Measurements from ENCODE around the gene PGC.

The PGC gene

GRCh38 chr6:41746107-41746506, 1.1 kb downstream of the PGC start:
- no peak for DNase-seq (ENCODE audit: low read depth, low spot score)

DNA sequence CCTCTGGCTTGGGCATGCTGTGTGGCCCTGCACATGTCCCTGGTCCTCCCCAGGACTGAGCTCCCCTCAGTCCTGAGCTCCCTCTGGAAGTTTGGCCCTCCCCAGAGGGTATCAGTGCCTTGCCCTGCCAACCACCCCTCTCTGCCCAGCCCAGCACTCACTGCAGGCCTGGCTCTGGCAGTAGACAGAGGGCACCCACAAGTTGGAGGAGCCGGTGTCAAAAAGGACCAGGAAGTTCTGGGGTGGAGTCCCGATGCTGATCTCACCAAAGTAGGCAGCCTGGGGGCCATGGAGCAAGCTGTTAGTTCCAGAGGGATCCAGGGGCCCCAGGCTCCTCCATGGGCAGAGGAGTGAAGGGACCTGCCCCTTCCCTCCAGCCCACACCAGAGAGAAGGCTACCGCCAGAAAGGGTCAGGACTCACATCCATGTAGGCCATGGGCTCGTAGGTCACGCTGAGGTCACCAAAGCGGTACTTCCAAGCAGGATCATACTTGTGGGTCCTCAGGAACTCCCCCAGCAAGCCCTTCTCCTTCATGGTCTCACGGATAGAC, 2.9 kb downstream of the PGC start:
- DNase-seq (ENCODE audit: low read depth, low spot score), result no peak

DNA sequence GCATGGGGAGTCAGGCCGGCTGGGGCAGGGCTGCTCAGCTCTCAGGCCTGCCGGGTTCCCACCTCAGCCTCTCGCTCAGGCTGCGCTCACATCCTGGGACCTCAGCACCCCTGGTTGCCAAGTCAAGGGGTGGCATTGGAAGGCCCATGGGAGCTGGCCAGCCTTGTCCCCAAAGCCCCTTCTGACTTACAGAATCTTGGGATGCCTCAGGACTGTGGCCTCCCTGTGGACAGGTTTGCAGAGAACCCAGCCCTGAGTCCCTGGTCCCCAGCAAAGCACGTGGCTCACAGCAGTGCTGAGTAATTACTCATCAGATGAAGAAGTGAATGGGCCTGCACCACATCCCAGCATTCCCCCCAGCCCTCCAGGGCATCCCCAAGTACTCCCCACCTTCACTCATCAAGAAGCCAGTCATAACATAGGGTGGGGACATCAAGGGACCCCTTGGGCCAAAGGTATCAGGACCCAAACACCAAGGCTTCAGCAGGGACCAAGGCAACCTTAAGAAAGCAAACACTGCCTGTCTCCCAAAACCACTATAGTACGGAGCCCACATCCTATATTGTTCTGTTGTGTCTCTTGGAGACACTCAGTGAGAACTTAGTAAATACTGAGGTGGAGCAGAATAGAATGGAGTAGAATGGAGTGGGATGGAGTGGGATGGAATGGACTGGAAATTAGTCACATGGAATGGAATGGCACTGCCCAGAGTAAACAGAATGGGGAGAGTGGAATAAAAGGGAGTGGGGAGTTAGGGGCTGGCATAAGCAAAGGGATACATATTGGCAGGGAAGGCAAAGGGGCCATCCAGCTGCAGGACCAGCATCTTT, 3.6 kb downstream of the PGC start:
- DNase-seq (ENCODE audit: low read depth, low spot score), result no peak

- DNase-seq (ENCODE audit: low read depth, low spot score), result no peak
Observed at GRCh38 chr6:41741625-41742490, 5.3 kb downstream of the PGC start.

- DNase-seq (ENCODE audit: low read depth, low spot score), result no peak
Observed at GRCh38 chr6:41740366-41741162, 6.6 kb downstream of the PGC start.

GRCh38 chr6:41739041-41739440, 8.2 kb downstream of the PGC start:
- DNase-seq (ENCODE audit: low read depth, low spot score), result no peak

GRCh38 chr6:41737591-41738130, 9.5 kb downstream of the PGC start:
- DNase-seq (ENCODE audit: low read depth, low spot score), result no peak

- DNase-seq (ENCODE audit: low read depth, low spot score), result no peak
Observed at GRCh38 chr6:41736800-41737555, 10.2 kb downstream of the PGC start.

DNA sequence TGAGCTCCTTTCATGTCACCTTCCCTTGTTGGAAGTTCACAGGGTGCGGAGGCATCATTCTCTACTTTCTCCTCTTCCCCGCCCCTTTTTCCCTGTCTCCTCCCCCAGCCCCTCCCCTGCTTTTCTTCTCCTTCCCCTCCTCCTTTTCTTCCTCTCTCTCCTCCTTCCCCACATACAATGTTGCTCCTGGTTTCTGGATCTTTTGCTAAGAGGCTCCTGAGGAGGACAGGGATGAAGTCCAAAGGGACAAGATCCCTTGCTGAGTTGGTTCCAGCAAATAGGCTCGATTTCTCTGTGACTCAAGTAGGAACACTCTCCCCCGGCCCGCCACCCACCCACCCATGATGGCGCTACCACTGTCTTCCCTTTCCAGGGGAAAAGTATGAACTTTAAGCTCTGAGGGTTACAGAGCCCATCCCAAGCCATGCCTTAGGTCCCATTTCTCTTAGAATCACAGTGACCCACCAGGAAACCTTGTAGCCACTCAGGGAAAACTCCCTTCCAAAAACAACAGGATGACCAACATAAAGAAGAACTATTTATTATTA, 10.9 kb downstream of the PGC start:
- no peak for DNase-seq (ENCODE audit: low read depth, low spot score)

DNA sequence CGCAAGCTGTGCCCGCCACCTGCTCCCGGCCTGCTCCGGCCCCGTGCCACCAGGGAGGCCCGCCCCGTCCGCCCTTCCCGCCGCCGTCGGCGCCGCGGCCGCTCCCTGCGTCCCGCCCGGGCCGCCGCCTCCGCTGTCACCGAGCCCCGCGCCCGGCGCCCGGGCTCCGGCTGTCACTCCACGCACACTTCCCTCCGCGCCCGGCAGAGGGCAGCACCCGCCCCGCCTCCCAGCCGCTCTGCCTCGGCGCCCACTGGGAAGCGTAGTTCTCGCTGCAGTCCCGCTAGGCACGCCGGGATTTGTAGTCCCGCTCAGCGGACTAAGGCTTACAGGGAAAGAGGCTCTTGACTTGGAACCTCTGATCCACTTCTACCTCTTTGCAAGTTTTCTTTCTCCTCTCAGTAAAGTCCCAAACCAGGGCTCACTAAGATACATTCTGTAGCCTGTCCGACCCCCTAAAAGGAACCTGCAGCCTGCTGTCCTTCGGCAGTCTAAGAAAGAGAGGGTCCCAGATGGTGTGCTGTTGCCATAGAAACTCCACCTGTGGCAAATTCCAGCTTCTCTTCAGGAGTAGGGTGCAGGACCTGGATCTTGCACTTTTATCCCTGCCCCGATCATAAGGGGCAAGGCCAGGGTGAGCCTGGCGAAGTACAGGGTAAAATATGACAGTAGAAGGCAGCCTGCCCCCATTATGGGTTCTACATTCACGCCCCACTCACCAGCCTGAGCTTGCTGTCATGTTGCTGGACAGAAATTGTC, 11.6 kb downstream of the PGC start, which contains the start of gene TFEB:
Gene TFEB, minus strand, starts transcription at position 182 of the 759 bp plus-strand sequence. CDS start 44,395 bp downstream, outside the sequence.
- DNase-seq (ENCODE audit: low read depth, low spot score), result peak; percentile 57

DNA sequence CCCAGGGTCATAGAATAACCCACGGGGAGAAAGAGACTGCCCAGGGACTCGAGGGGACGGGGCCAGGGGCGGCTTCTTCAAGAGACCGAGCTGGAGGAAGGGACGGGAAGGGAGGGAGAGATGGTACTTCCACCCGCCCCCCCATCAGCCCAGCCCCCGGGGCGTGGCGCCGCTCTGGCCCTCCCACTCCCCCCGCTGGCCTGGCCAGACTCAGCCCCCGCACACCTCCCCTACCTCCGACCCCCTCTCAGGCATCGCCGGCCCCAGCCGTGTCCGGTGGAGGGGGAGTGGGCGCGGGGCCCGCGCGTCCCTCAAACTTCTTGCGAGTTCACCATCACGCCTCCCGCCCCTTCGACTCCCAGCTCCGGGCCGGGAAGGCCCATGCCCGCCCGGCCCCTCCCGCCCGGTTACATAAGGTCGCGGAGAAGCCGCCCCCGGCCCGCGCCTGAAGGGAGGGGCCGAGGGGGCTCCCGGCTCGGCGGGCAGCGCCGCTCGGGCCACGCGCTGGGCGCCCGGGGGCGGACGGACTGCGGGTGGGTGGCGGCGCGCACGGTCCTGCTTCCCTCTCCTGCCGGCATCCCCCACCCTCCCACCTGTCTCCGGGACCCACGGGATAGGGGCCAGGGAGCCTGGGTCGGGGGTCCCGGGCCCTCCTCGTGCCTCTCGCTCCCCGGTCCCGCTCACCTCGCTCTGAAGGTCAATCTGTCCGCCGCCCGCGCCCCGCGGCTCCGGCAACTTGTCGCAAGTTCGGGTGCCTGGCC, 12.4 kb downstream of the PGC start:
- peak; percentile 57 for DNase-seq (ENCODE audit: low read depth, low spot score)

- DNase-seq (ENCODE audit: low read depth, low spot score), result peak; percentile 32
Observed at GRCh38 chr6:41733707-41734665, 13.2 kb downstream of the PGC start.

DNA sequence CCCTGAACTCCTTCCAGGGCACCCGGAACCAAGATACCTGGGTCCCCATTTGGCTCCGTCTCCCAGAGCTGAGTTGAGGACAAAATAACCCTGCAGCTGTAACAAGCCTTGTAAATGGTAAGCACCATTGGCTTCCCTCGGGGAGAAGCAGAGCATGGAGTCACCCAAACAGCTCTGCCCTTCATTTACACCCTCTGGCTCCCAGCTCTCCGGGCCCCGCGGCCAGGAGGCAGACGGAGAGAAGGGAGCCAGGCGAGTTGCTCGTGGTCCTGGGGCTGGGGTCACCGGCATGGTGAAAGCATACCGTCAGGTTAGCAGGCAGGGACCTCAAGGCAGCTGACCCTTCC, 13.9 kb downstream of the PGC start:
- no peak for DNase-seq (ENCODE audit: low read depth, low spot score)

- DNase-seq (ENCODE audit: low read depth, low spot score), result no peak
Observed at GRCh38 chr6:41732591-41733359, 14.4 kb downstream of the PGC start.

- DNase-seq (ENCODE audit: low read depth, low spot score), result no peak
Observed at GRCh38 chr6:41732149-41732548, 15.0 kb downstream of the PGC start.

DNA sequence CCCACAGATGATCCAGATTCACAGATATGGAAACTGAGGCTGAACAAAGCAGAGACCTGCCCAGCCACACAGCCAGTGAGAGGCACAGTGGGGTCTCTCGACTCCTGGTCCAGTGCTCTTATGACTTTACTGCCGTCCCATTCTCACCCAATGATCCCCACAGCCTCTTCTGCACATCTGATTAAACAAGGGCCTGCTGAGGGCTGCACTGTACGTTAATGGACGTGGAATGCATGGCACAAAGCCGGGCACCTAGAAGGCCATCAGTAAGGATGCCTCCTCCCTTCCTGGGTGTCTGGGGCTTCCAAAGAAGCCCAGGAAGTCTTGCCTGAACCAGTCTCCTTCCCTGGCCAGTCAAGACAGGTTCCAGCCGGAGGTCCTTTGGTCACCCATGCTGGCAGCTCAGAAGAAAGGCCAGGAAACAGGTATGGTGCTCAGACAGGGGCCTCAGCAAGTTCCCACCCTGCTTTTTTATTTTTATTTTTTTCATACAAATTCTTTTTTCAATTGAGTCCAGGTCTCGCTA, 15.6 kb downstream of the PGC start:
- no peak for DNase-seq (ENCODE audit: low read depth, low spot score)
